Lower leg skin (tissue), 4 donors: ENCODE results near the gene NTNG1. TPM values are rescaled to one million over a fixed set of nuclear protein-coding genes. Genes with fewer than 3 reads are reported as not detected.

Experiments
- DNase-seq, 2 donors: peaks; one replicate each; pipeline ENCODE4 v3.0.0-alpha.2; 2019; ENCODE audit warnings: low spot score in 2 of 2
- H3K4me3 ChIP-seq: fragments of 200-600 bp; sonication (generic); 2 replicates; pipeline ENCODE4 v1.5.1; 2017; ENCODE audit warnings: mild to moderate bottlenecking, low read depth; ENCODE audit not compliant: poor library complexity, severe bottlenecking
- POLR2A ChIP-seq, 2 donors: fragments of 450-650 bp; IDR thresholded peaks; one replicate each; pipeline ENCODE4 v1.6.1; 2016 to 2017; ENCODE audit warnings: antibody characterized with exemption in 2 of 2, mild to moderate bottlenecking in 1 of 2, moderate library complexity in 1 of 2
- WGBS, 2 donors: methylation state at CpG; one replicate each; pipeline ENCODE4 v1.1.5; 2018; 5-methylcytosine and 5-hydroxymethylcytosine counted together
- intact Hi-C: fragments of 100-400 bp; cut with DNase I; formaldehyde crosslinking; loops from one replicate; pipeline ENCODE4 v1.15.0; 2023; ENCODE audit warnings: low total_unique reads
- total RNA-seq, 4 donors: library from RNA; depleted of rRNA; stranded (reverse); fragments of >200 nt; gene quantifications; one replicate each; pipeline ENCODE4 v1.1.0, GENCODE V29; 2016
- TF ChIP-seq, protein P1 (sequence below), 3 donors: fragments of 450-650 bp; IDR thresholded peaks; one replicate each; pipeline ENCODE4 v1.5.1; 2016; ENCODE audit warnings: antibody characterized with exemption in 3 of 3, mild to moderate bottlenecking in 3 of 3, moderate library complexity in 2 of 3

Gene NTNG1
- total RNA-seq, 4 donors from 2014 or later, result 2.6 to 8.1 (median 3.4) TPM

DNA sequence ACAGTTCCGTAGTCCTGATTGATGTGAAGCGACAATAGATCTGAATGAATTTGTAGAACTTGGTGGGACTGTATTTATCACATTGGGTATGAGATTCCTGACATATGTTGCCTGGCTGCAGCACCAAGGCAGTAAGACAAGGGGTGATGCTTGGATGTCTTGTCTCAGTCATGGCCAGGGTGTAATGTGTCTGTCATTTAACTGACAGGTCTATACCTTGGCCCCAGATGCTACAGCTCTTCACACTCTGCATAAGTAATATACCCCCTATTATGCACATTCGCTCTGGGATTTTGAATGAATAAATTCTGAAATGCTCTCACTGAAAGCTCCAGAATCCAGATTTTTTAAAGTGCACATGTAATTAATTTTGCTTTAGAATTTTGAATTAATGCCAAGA, 47.3 kb downstream of the NTNG1 start:
- intact Hi-C loops, result no loop called here

DNA sequence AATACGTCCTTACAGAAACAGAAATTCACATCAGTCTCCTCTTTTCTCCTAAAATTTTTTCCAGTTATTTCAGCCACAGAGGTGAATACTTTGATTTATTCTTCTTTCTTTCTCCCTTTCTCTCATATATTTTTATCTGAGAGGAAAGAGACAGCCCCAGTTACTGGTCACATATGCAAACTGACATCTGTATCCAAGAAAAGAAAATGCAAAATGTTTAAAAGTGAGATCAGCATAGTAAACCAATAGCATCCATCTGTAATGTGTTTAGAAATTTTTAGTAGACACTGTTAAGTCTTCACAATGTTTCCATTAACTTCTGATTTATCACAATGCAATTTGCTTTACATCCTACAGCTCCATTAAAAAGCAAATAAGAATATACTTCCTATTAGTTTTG, 53.5 kb downstream of the NTNG1 start:
- no peak for TF ChIP-seq POLR2A (IDR thresholded peaks at IDR 0.05)
- TF ChIP-seq, protein P1, sequence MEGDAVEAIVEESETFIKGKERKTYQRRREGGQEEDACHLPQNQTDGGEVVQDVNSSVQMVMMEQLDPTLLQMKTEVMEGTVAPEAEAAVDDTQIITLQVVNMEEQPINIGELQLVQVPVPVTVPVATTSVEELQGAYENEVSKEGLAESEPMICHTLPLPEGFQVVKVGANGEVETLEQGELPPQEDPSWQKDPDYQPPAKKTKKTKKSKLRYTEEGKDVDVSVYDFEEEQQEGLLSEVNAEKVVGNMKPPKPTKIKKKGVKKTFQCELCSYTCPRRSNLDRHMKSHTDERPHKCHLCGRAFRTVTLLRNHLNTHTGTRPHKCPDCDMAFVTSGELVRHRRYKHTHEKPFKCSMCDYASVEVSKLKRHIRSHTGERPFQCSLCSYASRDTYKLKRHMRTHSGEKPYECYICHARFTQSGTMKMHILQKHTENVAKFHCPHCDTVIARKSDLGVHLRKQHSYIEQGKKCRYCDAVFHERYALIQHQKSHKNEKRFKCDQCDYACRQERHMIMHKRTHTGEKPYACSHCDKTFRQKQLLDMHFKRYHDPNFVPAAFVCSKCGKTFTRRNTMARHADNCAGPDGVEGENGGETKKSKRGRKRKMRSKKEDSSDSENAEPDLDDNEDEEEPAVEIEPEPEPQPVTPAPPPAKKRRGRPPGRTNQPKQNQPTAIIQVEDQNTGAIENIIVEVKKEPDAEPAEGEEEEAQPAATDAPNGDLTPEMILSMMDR (IDR thresholded peaks at IDR 0.05), result no peak
- 62 to 66% methylated on average over 1 of the region's 1 CpG for WGBS, 2 donors
- DNase-seq, result no peak
- intact Hi-C loops, result no loop called here
- no peak overlapping the region for H3K4me3 ChIP-seq

More for the DNA sequence above, 47.3 kb downstream of the NTNG1 start:
- WGBS, 2 donors, result 86 to 93% methylated on average over 3 of the region's 3 CpGs
- no peak overlapping the region for H3K4me3 ChIP-seq
- no peak for DNase-seq
- no peak for TF ChIP-seq POLR2A (IDR thresholded peaks at IDR 0.05)
- TF ChIP-seq, protein P1 (IDR thresholded peaks at IDR 0.05), result no peak

DNA sequence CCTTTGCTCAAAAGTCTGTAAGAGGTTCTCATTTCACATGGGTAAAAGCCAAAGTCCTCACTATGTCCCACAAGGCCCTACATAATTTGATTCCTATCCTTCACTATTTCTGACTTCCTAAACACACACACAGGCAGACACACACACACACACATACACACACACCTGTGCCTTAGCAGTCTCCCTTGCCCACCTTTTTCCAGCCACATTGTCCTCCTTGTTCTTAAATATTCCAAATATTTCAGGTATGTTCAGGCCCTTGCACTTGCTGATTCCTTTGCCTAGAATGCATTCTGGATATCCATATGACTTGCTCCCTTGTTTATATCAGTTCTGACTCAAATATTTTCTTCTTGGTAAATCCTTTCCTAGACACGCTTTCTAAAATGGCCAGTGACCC, 54.6 kb downstream of the NTNG1 start:
- H3K4me3 ChIP-seq, result no peak overlapping the region
- intact Hi-C loops, result no loop called here
- 88 to 96% methylated on average over 1 of the region's 1 CpG for WGBS, 2 donors
- DNase-seq, result no peak
- TF ChIP-seq, protein P1 (IDR thresholded peaks at IDR 0.05), result no peak
- TF ChIP-seq POLR2A (IDR thresholded peaks at IDR 0.05), result no peak

DNA sequence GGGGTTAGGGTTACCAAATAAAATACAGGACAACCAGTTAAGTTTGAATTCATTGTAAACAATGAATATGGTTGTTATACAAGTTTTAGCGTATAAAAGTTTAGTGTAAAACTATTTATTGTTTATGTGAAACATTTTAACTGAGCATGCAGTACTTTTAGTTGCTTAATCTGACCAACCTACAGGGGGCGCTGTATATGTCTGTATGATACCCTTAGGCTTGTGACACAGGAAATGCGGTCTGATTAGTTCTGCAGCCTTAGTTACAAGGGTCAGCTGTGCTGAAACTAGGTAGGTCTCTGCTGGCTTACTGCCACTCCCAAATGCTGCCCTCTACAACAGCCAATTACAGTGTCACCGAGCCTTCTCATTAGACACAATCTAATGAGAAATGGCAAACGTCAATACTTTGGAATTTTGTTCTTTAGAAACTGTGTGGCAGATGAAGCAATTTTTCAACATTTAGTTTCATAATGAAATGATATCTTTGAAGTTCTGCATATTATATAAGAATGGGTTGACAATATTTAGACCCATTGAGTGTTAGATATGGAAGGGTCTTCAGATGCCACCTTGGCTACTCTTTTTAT, 56.2 kb downstream of the NTNG1 start:
- intact Hi-C loops, result no loop called here
- DNase-seq, result no peak
- 69% methylated on average over 5 of the region's 5 CpGs for WGBS, 2 donors
- no peak overlapping the region for H3K4me3 ChIP-seq
- no peak for TF ChIP-seq POLR2A (IDR thresholded peaks at IDR 0.05)
- TF ChIP-seq, protein P1 (IDR thresholded peaks at IDR 0.05), result no peak

DNA sequence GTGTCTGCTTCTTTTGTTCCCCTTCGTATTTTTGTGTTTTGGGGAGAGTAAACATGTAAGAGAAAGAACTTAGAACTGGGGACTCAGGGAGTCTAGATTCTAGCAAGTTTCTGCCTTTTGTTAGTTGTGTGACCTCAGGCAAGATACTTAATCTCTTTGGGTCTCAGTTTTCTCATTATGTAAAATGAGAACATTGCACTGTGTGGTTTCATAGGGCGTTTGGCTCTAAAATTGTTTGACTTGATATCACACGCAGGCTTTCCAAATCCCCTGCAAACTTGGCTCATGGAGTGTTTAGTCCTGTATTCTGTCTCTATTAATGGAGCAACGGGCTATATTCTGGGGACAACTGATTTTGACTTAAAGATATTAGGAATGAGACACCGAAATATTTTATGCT, 57.7 kb downstream of the NTNG1 start:
- DNase-seq, result no peak
- H3K4me3 ChIP-seq, result no peak overlapping the region
- TF ChIP-seq, protein P1 (IDR thresholded peaks at IDR 0.05), result no peak
- no peak for TF ChIP-seq POLR2A (IDR thresholded peaks at IDR 0.05)
- intact Hi-C loops, result no loop called here
- 41 to 42% methylated on average over 5 of the region's 5 CpGs for WGBS, 2 donors

DNA sequence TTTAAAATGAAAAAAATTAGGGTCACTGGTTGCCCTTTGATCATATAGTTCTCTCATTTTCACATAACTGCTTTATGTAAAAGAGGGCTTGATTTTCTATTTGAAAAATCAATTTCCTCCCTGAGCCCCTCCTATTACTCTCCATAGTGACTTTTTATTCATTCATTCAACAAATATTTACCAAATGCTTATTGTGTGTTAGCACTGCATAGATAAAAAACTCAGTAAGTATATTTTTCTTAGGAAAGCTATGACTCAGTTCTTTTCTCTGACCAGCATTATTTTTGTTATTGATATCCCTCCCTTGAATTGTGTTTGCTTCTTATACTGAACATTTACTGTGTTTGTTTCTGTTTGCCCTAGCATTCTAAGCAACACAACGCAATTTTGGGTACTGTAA, 59.8 kb downstream of the NTNG1 start:
- TF ChIP-seq POLR2A (IDR thresholded peaks at IDR 0.05), result no peak
- TF ChIP-seq, protein P1 (IDR thresholded peaks at IDR 0.05), result no peak
- intact Hi-C loops, result no loop called here
- no peak overlapping the region for H3K4me3 ChIP-seq
- 94 to 97% methylated on average over 1 of the region's 1 CpG for WGBS, 2 donors
- DNase-seq, result no peak
